Activated naive CD4-positive, alpha-beta T cell treated with anti-CD3 and anti-CD28 coated beads, Interleukin-2, amount 50 U/mL, for 24 hours (primary cell): ENCODE data around the gene RFX2.

Experiments
- H3K27ac Mint-ChIP-seq: one replicate; pipeline ENCODE4 v1.8.0; 2021; ENCODE audit warnings: mild to moderate bottlenecking, mixed read lengths
- H3K27me3 Mint-ChIP-seq: one replicate; pipeline ENCODE4 v1.8.0; 2021; ENCODE audit warnings: mixed read lengths
- H3K36me3 Mint-ChIP-seq: one replicate; pipeline ENCODE4 v1.8.0; 2021; ENCODE audit warnings: mixed read lengths
- H3K4me1 Mint-ChIP-seq: one replicate; pipeline ENCODE4 v1.8.0; 2021; ENCODE audit warnings: mixed read lengths
- H3K4me3 Mint-ChIP-seq: one replicate; pipeline ENCODE4 v1.8.0; 2021; ENCODE audit warnings: mild to moderate bottlenecking, mixed read lengths
- H3K9me3 Mint-ChIP-seq: one replicate; pipeline ENCODE4 v1.8.0; 2021; ENCODE audit warnings: mixed read lengths

The RFX2 gene

GRCh38 chr19:6023936-6024335 is 86.4 kb downstream of the RFX2 start:
- Mint-ChIP-seq H3K4me3 (no peak overlapping the region), H3K4me1 (peaks cover 16% of the 10 kb centered on the region), H3K36me3 (no peaks in the 10 kb centered on the region), H3K9me3 (no peaks in the 10 kb centered on the region), H3K27ac (no peak overlapping the region), H3K27me3 (no peaks in the 10 kb centered on the region)

- H3K27me3 Mint-ChIP-seq = no peaks in the 10 kb centered on the region
- peaks cover 16% of the 10 kb centered on the region for H3K4me1 Mint-ChIP-seq
These were observed 87.1 kb downstream of the RFX2 start for GRCh38 chr19:6023085-6023682.

GRCh38 chr19:6022570-6023064 is 87.7 kb downstream of the RFX2 start:
- Mint-ChIP-seq H3K9me3 (no peaks in the 10 kb centered on the region), H3K27me3 (no peaks in the 10 kb centered on the region), H3K4me1 (peaks cover 16% of the 10 kb centered on the region), H3K36me3 (no peaks in the 10 kb centered on the region), H3K4me3 (no peak overlapping the region), H3K27ac (no peak overlapping the region)

More at GRCh38 chr19:6023085-6023682, 87.1 kb downstream of the RFX2 start:
- Mint-ChIP-seq H3K9me3 (no peaks in the 10 kb centered on the region), H3K4me3 (no peak overlapping the region), H3K36me3 (no peaks in the 10 kb centered on the region), H3K27ac (peak overlapping the region; percentile 17)

GRCh38 chr19:6021878-6022569 is 88.3 kb downstream of the RFX2 start:
- Mint-ChIP-seq H3K4me3 (no peak overlapping the region), H3K4me1 (peaks cover 16% of the 10 kb centered on the region), H3K36me3 (no peaks in the 10 kb centered on the region), H3K27ac (no peak overlapping the region), H3K9me3 (no peaks in the 10 kb centered on the region), H3K27me3 (no peaks in the 10 kb centered on the region)

- no peak overlapping the region for H3K27ac Mint-ChIP-seq
These were observed 89.1 kb downstream of the RFX2 start for GRCh38 chr19:6020972-6021805.

GRCh38 chr19:6020166-6020882 is 90.0 kb downstream of the RFX2 start:
- Mint-ChIP-seq H3K36me3 (no peaks in the 10 kb centered on the region), H3K27ac (no peak overlapping the region), H3K4me3 (no peak overlapping the region), H3K4me1 (peaks cover 16% of the 10 kb centered on the region), H3K27me3 (no peaks in the 10 kb centered on the region), H3K9me3 (no peaks in the 10 kb centered on the region)

More at GRCh38 chr19:6020972-6021805, 89.1 kb downstream of the RFX2 start:
- H3K27me3 Mint-ChIP-seq = no peaks in the 10 kb centered on the region
- no peak overlapping the region for H3K4me3 Mint-ChIP-seq
- H3K9me3 Mint-ChIP-seq = no peaks in the 10 kb centered on the region
- no peaks in the 10 kb centered on the region for H3K36me3 Mint-ChIP-seq
- H3K4me1 Mint-ChIP-seq = peaks cover 16% of the 10 kb centered on the region

- no peaks in the 10 kb centered on the region for H3K9me3 Mint-ChIP-seq
- H3K27me3 Mint-ChIP-seq = no peaks in the 10 kb centered on the region
- peaks cover 16% of the 10 kb centered on the region for H3K4me1 Mint-ChIP-seq
- H3K27ac Mint-ChIP-seq = no peak overlapping the region
- no peaks in the 10 kb centered on the region for H3K36me3 Mint-ChIP-seq
- H3K4me3 Mint-ChIP-seq = no peak overlapping the region
These were observed 91.5 kb downstream of the RFX2 start for GRCh38 chr19:6018786-6019185.

- no peaks in the 10 kb centered on the region for H3K27me3 Mint-ChIP-seq
- peaks cover 16% of the 10 kb centered on the region for H3K4me1 Mint-ChIP-seq
- no peak overlapping the region for H3K4me3 Mint-ChIP-seq
- H3K36me3 Mint-ChIP-seq = no peaks in the 10 kb centered on the region
- H3K9me3 Mint-ChIP-seq = no peaks in the 10 kb centered on the region
- H3K27ac Mint-ChIP-seq = no peak overlapping the region
These were observed 92.7 kb downstream of the RFX2 start for GRCh38 chr19:6017576-6017975.

- H3K9me3 Mint-ChIP-seq = no peaks in the 10 kb centered on the region
- no peaks in the 10 kb centered on the region for H3K36me3 Mint-ChIP-seq
- no peak overlapping the region for H3K4me3 Mint-ChIP-seq
- peaks cover 10% of the 10 kb centered on the region for H3K4me1 Mint-ChIP-seq
- H3K27ac Mint-ChIP-seq = no peak overlapping the region
- no peaks in the 10 kb centered on the region for H3K27me3 Mint-ChIP-seq
These were observed 94.3 kb downstream of the RFX2 start for GRCh38 chr19:6015841-6016545.

- H3K27ac Mint-ChIP-seq = no peak overlapping the region
- H3K4me1 Mint-ChIP-seq = peaks cover under 1% of the 10 kb centered on the region
- no peaks in the 10 kb centered on the region for H3K9me3 Mint-ChIP-seq
- H3K27me3 Mint-ChIP-seq = no peaks in the 10 kb centered on the region
- H3K36me3 Mint-ChIP-seq = no peaks in the 10 kb centered on the region
- H3K4me3 Mint-ChIP-seq = no peak overlapping the region
These were observed 95.7 kb downstream of the RFX2 start for GRCh38 chr19:6014551-6015135.

GRCh38 chr19:6012426-6013170 is 97.7 kb downstream of the RFX2 start:
- Mint-ChIP-seq H3K27me3 (no peaks in the 10 kb centered on the region), H3K9me3 (no peaks in the 10 kb centered on the region), H3K36me3 (no peaks in the 10 kb centered on the region), H3K27ac (no peak overlapping the region), H3K4me1 (no peaks in the 10 kb centered on the region), H3K4me3 (no peak overlapping the region)

GRCh38 chr19:6011794-6012193 is 98.5 kb downstream of the RFX2 start:
- Mint-ChIP-seq H3K4me3 (no peak overlapping the region), H3K36me3 (no peaks in the 10 kb centered on the region), H3K9me3 (no peaks in the 10 kb centered on the region), H3K4me1 (no peaks in the 10 kb centered on the region), H3K27ac (no peak overlapping the region), H3K27me3 (no peaks in the 10 kb centered on the region)

GRCh38 chr19:6011206-6011605 is 99.1 kb downstream of the RFX2 start:
- Mint-ChIP-seq H3K36me3 (no peaks in the 10 kb centered on the region), H3K27me3 (no peaks in the 10 kb centered on the region), H3K9me3 (no peaks in the 10 kb centered on the region), H3K4me1 (no peaks in the 10 kb centered on the region), H3K27ac (no peak overlapping the region), H3K4me3 (no peak overlapping the region)

- no peaks in the 10 kb centered on the region for H3K4me1 Mint-ChIP-seq
- no peaks in the 10 kb centered on the region for H3K27me3 Mint-ChIP-seq
- H3K36me3 Mint-ChIP-seq = no peaks in the 10 kb centered on the region
- H3K4me3 Mint-ChIP-seq = no peak overlapping the region
- no peaks in the 10 kb centered on the region for H3K9me3 Mint-ChIP-seq
- H3K27ac Mint-ChIP-seq = no peak overlapping the region
These were observed 100.2 kb downstream of the RFX2 start for GRCh38 chr19:6010107-6010506.
